Hepatocyte (in vitro differentiated cells): Measurements from ENCODE around the gene SKP1.

Source experiments
- EZH2 ChIP-seq: fragments of 200-600 bp; sonication (generic); IDR thresholded peaks from 2 replicates; pipeline ENCODE4 v1.6.1; 2016; ENCODE audit warnings: antibody characterized with exemption, mild to moderate bottlenecking, borderline replicate concordance
- TF ChIP-seq, protein P1 (sequence below): fragments of 200-600 bp; sonication (generic); IDR thresholded peaks from 2 replicates; pipeline ENCODE4 v1.5.1; 2016; ENCODE audit warnings: antibody characterized with exemption, mild to moderate bottlenecking; ENCODE audit not compliant: poor library complexity

DNA sequence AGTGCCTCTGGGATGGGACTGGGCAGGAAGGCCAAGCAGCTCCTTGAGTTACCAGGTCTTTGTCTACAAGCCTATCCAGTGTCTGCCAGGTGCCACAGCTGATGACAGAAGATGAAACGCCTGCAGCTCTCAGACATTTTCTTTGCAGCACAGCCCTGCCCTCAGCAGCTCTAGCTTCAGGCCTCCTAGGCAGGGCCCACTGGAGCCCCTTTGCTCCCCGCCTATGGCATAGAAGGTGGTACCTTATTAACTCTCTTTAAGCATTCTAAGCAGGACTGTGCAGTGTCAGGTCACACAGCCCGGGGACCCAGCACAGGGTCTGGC, 1.3 kb upstream of the SKP1 start:
- TF ChIP-seq, protein P1, sequence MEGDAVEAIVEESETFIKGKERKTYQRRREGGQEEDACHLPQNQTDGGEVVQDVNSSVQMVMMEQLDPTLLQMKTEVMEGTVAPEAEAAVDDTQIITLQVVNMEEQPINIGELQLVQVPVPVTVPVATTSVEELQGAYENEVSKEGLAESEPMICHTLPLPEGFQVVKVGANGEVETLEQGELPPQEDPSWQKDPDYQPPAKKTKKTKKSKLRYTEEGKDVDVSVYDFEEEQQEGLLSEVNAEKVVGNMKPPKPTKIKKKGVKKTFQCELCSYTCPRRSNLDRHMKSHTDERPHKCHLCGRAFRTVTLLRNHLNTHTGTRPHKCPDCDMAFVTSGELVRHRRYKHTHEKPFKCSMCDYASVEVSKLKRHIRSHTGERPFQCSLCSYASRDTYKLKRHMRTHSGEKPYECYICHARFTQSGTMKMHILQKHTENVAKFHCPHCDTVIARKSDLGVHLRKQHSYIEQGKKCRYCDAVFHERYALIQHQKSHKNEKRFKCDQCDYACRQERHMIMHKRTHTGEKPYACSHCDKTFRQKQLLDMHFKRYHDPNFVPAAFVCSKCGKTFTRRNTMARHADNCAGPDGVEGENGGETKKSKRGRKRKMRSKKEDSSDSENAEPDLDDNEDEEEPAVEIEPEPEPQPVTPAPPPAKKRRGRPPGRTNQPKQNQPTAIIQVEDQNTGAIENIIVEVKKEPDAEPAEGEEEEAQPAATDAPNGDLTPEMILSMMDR = no peak
- TF ChIP-seq EZH2 = no peak
